ENCODE data around the gene DCLK2.

Gene DCLK2

DNA sequence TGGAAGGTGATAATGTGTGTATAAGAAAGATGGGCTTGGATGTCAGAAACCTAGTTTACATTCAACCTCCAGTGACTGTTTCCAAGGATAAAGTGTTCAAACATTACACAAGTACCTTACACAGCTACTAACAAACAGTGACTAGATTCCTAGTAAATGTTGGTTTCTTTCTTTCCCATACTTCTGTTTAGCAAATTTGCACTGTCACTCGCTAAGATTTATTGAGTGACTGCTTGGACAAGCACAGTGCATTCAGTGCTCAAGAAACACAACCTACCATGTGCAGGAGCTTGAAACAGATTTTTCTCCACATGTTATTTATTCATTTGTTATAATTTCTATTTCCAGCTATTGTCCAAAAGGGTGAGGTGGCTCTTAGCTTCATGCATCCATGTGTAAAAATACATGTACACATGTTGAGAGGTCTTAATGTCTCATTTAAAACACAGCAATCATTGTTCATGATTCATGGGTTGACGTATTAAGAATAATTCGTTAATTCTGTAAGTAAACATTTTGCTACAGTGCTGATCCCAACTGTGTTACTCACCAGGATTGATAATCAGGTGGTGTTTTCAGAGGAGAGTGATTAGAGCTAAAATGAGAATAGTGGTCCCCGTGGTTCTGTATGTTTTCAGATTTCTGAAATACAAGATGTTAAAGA lies 153.0 kb downstream of the DCLK2 start:
- Histone ChIP-seq H3K9ac (ENCODE audit: low read length) (no peak overlapping the region), H3K9me2 (replicated peaks; ENCODE audit: insufficient read depth, low read length) (no peaks in the 10 kb centered on the region), H3K27ac (ENCODE audit: low read depth, low read length) (no peak overlapping the region), H3K79me2 (ENCODE audit: insufficient read depth, low read length) (no peaks in the 10 kb centered on the region), H3K27me3 (ENCODE audit: low read length) (no peaks in the 10 kb centered on the region), H2AFZ (ENCODE audit: low read depth, low read length, severe bottlenecking) (no peak overlapping the region), H3K36me3 (ENCODE audit: low read length) (no peaks in the 10 kb centered on the region), H3F3A (ENCODE audit: insufficient read depth) (no peaks in the 10 kb centered on the region), H3K9me3 (ENCODE audit: insufficient read depth, low read length) (no peaks in the 10 kb centered on the region), H3K4me3 (ENCODE audit: insufficient read depth, low read length, poor library complexity, severe bottlenecking) (no peak overlapping the region), H4K20me1 (ENCODE audit: low read depth, low read length) (no peaks in the 10 kb centered on the region), H3K4me2 (ENCODE audit: low read depth, low read length, poor library complexity, severe bottlenecking) (no peak overlapping the region)
- TF ChIP-seq, protein P1, sequence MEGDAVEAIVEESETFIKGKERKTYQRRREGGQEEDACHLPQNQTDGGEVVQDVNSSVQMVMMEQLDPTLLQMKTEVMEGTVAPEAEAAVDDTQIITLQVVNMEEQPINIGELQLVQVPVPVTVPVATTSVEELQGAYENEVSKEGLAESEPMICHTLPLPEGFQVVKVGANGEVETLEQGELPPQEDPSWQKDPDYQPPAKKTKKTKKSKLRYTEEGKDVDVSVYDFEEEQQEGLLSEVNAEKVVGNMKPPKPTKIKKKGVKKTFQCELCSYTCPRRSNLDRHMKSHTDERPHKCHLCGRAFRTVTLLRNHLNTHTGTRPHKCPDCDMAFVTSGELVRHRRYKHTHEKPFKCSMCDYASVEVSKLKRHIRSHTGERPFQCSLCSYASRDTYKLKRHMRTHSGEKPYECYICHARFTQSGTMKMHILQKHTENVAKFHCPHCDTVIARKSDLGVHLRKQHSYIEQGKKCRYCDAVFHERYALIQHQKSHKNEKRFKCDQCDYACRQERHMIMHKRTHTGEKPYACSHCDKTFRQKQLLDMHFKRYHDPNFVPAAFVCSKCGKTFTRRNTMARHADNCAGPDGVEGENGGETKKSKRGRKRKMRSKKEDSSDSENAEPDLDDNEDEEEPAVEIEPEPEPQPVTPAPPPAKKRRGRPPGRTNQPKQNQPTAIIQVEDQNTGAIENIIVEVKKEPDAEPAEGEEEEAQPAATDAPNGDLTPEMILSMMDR (IDR thresholded peaks at IDR 0.05; ENCODE audit: insufficient read depth, low read length, poor library complexity, severe bottlenecking): no peak

DNA sequence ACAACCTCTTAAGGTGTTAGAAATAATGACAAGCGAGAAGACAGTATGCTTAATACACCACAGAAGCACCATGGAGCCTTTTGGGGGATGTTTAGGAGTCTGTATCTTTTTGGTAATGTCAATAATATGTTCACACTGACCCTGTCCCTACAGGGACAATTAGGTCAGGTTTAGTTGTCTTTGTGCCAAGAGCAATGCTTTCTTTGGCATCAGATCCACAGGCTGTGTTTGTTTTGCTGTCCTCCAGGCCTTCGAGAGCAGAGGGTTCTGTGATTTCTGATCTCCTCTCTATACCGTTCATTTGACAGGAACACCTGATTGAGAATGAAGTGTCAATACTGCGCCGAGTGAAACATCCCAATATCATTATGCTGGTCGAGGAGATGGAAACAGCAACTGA lies 153.8 kb downstream of the DCLK2 start:
- Histone ChIP-seq H3K27ac (ENCODE audit: low read depth, low read length) (no peak overlapping the region), H4K20me1 (ENCODE audit: low read depth, low read length) (no peaks in the 10 kb centered on the region), H3K4me2 (ENCODE audit: low read depth, low read length, poor library complexity, severe bottlenecking) (no peak overlapping the region), H3K4me3 (ENCODE audit: insufficient read depth, low read length, poor library complexity, severe bottlenecking) (no peak overlapping the region), H3F3A (ENCODE audit: insufficient read depth) (no peaks in the 10 kb centered on the region), H3K9me2 (replicated peaks; ENCODE audit: insufficient read depth, low read length) (no peaks in the 10 kb centered on the region), H3K36me3 (ENCODE audit: low read length) (no peaks in the 10 kb centered on the region), H3K9ac (ENCODE audit: low read length) (no peak overlapping the region), H2AFZ (ENCODE audit: low read depth, low read length, severe bottlenecking) (no peak overlapping the region), H3K79me2 (ENCODE audit: insufficient read depth, low read length) (no peaks in the 10 kb centered on the region), H3K27me3 (ENCODE audit: low read length) (no peaks in the 10 kb centered on the region), H3K9me3 (ENCODE audit: insufficient read depth, low read length) (no peaks in the 10 kb centered on the region)
- no peak for TF ChIP-seq EZH2phosphoT487 (conservative IDR thresholded peaks at IDR 0.05; ENCODE audit: low read length)
- TF ChIP-seq, protein P1 (IDR thresholded peaks at IDR 0.05; ENCODE audit: insufficient read depth, low read length, poor library complexity, severe bottlenecking): no peak

DNA sequence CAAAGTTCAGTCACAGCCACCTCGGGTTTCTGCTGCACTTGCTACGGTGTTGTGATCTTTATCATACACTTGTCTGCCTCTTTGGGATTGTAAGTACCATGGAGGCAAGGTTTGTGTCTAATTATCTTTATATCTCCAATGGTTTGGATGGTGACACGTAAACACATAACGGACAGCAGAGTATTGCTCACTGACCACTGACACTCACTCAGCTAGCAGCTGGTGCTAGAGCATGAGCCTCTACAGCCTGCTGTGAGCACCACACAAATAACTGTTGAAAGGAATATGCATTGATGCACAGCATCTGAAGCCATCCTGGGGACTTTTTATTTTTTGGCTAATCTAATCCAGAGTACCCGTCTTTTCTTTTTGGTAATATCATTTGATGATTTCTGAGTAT lies 156.0 kb downstream of the DCLK2 start:
- Histone ChIP-seq H3F3A (ENCODE audit: insufficient read depth) (no peaks in the 10 kb centered on the region), H3K27ac (ENCODE audit: low read depth, low read length) (no peak overlapping the region), H3K79me2 (ENCODE audit: insufficient read depth, low read length) (no peaks in the 10 kb centered on the region), H4K20me1 (ENCODE audit: low read depth, low read length) (no peaks in the 10 kb centered on the region), H3K4me3 (ENCODE audit: insufficient read depth, low read length, poor library complexity, severe bottlenecking) (no peak overlapping the region), H3K9me3 (ENCODE audit: insufficient read depth, low read length) (no peaks in the 10 kb centered on the region), H3K27me3 (ENCODE audit: low read length) (peaks cover 7% of the 10 kb centered on the region; the same call in 1 of the 2 replicates), H3K9ac (ENCODE audit: low read length) (no peak overlapping the region), H3K9me2 (replicated peaks; ENCODE audit: insufficient read depth, low read length) (no peaks in the 10 kb centered on the region), H3K36me3 (ENCODE audit: low read length) (no peaks in the 10 kb centered on the region), H3K4me2 (ENCODE audit: low read depth, low read length, poor library complexity, severe bottlenecking) (no peak overlapping the region), H2AFZ (ENCODE audit: low read depth, low read length, severe bottlenecking) (no peak overlapping the region)
- TF ChIP-seq EZH2phosphoT487 (conservative IDR thresholded peaks at IDR 0.05; ENCODE audit: low read length): no peak
- TF ChIP-seq, protein P1 (IDR thresholded peaks at IDR 0.05; ENCODE audit: insufficient read depth, low read length, poor library complexity, severe bottlenecking): no peak

All from SU-DHL-6 (cell line).